GM12878 (cell line): Measurements from ENCODE around the gene GMDS.

ENCODE experiments used
- ATF7 ChIP-seq: fragments of 450-650 bp; IDR thresholded peaks from 2 replicates; pipeline ENCODE4 v1.6.1; 2016; ENCODE audit warnings: low read depth, mild to moderate bottlenecking
- BCL11A ChIP-seq: IDR thresholded peaks from 2 replicates; pipeline ENCODE4 v1.6.1; 2011; ENCODE audit warnings: low read depth, low read length
- EZH2 ChIP-seq: IDR thresholded peaks from 2 replicates; pipeline ENCODE4 v1.6.1; 2012; ENCODE audit warnings: low read depth, mild to moderate bottlenecking, control low read depth, inconsistent platforms, low read length, borderline replicate concordance; ENCODE audit not compliant: control insufficient read depth
- GATAD2B ChIP-seq: fragments of 450-650 bp; conservative IDR thresholded peaks from 2 replicates; pipeline ENCODE4 v1.6.1; 2017; ENCODE audit warnings: low read depth, mild to moderate bottlenecking, moderate library complexity
- TF ChIP-seq, protein P1 (sequence below), 3 experiments: IDR thresholded peaks in 2 of 3; conservative IDR thresholded peaks in 1 of 3; 2 replicates each; pipeline ENCODE4 v1.5.1; 2011; ENCODE audit warnings: low read depth in 3 of 3, low read length in 3 of 3, mild to moderate bottlenecking in 3 of 3, control low read depth in 2 of 3, moderate library complexity in 2 of 3, inconsistent platforms in 1 of 3, mixed read lengths in 1 of 3; ENCODE audit not compliant: control insufficient read depth in 2 of 3, insufficient read depth in 1 of 3; ENCODE audit errors: extremely low read depth in 1 of 3

DNA sequence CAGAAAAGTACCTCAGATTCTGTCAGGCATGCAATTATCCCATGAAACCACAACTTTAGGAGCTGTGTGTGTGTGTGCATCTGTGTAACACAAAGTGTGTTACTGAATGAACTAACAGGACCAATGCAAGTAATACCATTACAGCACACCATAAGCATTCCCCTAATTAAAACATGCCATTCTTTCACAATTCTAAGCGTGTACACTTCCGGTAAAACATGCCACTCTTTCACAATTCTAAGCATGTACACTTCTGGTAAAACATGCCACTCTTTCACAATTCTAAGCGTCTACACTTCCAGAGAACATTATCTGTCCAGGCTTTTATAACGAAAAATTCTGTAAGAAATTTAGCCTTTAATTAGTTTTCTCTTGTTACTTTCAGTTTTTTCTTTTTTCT lies 238.2 kb downstream of the GMDS start:
- TF ChIP-seq GATAD2B (no peak), ATF7 (no peak), EZH2 (no peak), BCL11A (no peak)
- TF ChIP-seq, protein P1, sequence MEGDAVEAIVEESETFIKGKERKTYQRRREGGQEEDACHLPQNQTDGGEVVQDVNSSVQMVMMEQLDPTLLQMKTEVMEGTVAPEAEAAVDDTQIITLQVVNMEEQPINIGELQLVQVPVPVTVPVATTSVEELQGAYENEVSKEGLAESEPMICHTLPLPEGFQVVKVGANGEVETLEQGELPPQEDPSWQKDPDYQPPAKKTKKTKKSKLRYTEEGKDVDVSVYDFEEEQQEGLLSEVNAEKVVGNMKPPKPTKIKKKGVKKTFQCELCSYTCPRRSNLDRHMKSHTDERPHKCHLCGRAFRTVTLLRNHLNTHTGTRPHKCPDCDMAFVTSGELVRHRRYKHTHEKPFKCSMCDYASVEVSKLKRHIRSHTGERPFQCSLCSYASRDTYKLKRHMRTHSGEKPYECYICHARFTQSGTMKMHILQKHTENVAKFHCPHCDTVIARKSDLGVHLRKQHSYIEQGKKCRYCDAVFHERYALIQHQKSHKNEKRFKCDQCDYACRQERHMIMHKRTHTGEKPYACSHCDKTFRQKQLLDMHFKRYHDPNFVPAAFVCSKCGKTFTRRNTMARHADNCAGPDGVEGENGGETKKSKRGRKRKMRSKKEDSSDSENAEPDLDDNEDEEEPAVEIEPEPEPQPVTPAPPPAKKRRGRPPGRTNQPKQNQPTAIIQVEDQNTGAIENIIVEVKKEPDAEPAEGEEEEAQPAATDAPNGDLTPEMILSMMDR (IDR thresholded peaks at IDR 0.05 in 2 of 3, conservative IDR thresholded peaks at IDR 0.05 in 1 of 3; ENCODE audit: control insufficient read depth in 2 of 3, extremely low read depth in 1 of 3, insufficient read depth in 1 of 3, low read depth in 3 of 3, low read length in 3 of 3) = no peak
